WTC11 (cell line): ENCODE data around the gene MARCO.

Experiments used
- TF ChIP-seq, protein P1 (sequence below): fragments of 200-600 bp; IDR thresholded peaks from 2 replicates; pipeline ENCODE4 v1.8.0; 2022; ENCODE audit warnings: antibody characterized with exemption
- TF ChIP-seq, protein P2 (sequence below): sonication (generic); formaldehyde crosslinking; IDR thresholded peaks from 2 replicates; pipeline ENCODE4 v1.8.0; 2022; ENCODE audit warnings: mild to moderate bottlenecking, missing genetic modification reagents

DNA sequence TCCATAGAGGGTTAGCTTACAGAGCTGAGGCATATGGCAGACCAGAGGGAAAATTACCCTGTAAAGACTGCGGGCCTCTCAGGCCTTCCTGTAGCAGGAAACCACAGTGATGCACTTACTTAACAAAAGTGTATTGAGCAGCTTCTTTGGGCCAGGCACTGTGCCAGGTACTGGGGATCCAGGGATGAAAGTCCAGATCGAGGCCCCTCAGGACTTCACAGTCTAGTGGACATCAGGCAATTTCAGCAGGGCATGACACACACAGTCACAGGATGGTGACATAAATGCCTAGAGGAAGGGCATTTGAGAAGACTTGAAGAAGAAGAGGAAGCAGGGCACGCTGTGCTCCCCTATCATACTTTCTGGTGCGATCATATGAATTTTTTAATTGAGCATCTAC, 71.7 kb downstream of the MARCO start:
- TF ChIP-seq, protein P1, sequence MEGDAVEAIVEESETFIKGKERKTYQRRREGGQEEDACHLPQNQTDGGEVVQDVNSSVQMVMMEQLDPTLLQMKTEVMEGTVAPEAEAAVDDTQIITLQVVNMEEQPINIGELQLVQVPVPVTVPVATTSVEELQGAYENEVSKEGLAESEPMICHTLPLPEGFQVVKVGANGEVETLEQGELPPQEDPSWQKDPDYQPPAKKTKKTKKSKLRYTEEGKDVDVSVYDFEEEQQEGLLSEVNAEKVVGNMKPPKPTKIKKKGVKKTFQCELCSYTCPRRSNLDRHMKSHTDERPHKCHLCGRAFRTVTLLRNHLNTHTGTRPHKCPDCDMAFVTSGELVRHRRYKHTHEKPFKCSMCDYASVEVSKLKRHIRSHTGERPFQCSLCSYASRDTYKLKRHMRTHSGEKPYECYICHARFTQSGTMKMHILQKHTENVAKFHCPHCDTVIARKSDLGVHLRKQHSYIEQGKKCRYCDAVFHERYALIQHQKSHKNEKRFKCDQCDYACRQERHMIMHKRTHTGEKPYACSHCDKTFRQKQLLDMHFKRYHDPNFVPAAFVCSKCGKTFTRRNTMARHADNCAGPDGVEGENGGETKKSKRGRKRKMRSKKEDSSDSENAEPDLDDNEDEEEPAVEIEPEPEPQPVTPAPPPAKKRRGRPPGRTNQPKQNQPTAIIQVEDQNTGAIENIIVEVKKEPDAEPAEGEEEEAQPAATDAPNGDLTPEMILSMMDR: no peak
- TF ChIP-seq, protein P2, sequence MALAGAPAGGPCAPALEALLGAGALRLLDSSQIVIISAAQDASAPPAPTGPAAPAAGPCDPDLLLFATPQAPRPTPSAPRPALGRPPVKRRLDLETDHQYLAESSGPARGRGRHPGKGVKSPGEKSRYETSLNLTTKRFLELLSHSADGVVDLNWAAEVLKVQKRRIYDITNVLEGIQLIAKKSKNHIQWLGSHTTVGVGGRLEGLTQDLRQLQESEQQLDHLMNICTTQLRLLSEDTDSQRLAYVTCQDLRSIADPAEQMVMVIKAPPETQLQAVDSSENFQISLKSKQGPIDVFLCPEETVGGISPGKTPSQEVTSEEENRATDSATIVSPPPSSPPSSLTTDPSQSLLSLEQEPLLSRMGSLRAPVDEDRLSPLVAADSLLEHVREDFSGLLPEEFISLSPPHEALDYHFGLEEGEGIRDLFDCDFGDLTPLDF: no peak
